DLD1 (cell line): Measurements from ENCODE around the gene SMARCA2.
"Not testable (repeated sequence)": the region's sequence is repeated elsewhere in the genome, so short reads cannot be mapped to it uniquely, and the experiment has no call there.

ENCODE experiments used
- in situ Hi-C: cut with HindIII; loops from 2 replicates; pipeline ENCODE4 v1.10.0; 2017; ENCODE audit warnings: low sequenced_read_pairs

The SMARCA2 gene

GRCh38 chr9:2134391-2134790, 119.2 kb downstream of the SMARCA2 start:
- in situ Hi-C loops: no loop called here

- in situ Hi-C loops: no loop called here
Measured at GRCh38 chr9:2138646-2139045, 123.5 kb downstream of the SMARCA2 start.

GRCh38 chr9:2140600-2141223, 125.6 kb downstream of the SMARCA2 start:
- in situ Hi-C loops: no loop called here

GRCh38 chr9:2142212-2142611, 127.1 kb downstream of the SMARCA2 start:
- in situ Hi-C loops: no loop called here

- in situ Hi-C loops: no loop called here
Measured at GRCh38 chr9:2144619-2145018, 129.5 kb downstream of the SMARCA2 start.

- in situ Hi-C loops: no loop called here
Measured at GRCh38 chr9:2145746-2146145, 130.6 kb downstream of the SMARCA2 start.

- in situ Hi-C loops: not testable (repeated sequence)
Measured at GRCh38 chr9:2146700-2147099, 131.6 kb downstream of the SMARCA2 start.

- in situ Hi-C loops: no loop called here
Measured at GRCh38 chr9:2150338-2150737, 135.2 kb downstream of the SMARCA2 start.

- in situ Hi-C loops: no loop called here
Measured at GRCh38 chr9:2151171-2151570, 136.0 kb downstream of the SMARCA2 start.

GRCh38 chr9:2152966-2153629, 138.0 kb downstream of the SMARCA2 start:
- in situ Hi-C loops: no loop called here

- in situ Hi-C loops: no loop called here
Measured at GRCh38 chr9:2153630-2154217, 138.6 kb downstream of the SMARCA2 start.

- in situ Hi-C loops: no loop called here
Measured at GRCh38 chr9:2154731-2155130, 139.6 kb downstream of the SMARCA2 start.

- in situ Hi-C loops: no loop called here
Measured at GRCh38 chr9:2155966-2156365, 140.8 kb downstream of the SMARCA2 start.

- in situ Hi-C loops: no loop called here
Measured at GRCh38 chr9:2157277-2158110, 142.3 kb downstream of the SMARCA2 start.

- in situ Hi-C loops: no loop called here
Measured at GRCh38 chr9:2158111-2158610, 143.0 kb downstream of the SMARCA2 start.

- in situ Hi-C loops: no loop called here
Measured at GRCh38 chr9:2158766-2159430, 143.8 kb downstream of the SMARCA2 start.

- in situ Hi-C loops: no loop called here
Measured at GRCh38 chr9:2159521-2160454, 144.6 kb downstream of the SMARCA2 start.

- in situ Hi-C loops: no loop called here
Measured at GRCh38 chr9:2161661-2162060, 146.5 kb downstream of the SMARCA2 start.

GRCh38 chr9:2163231-2163885, 148.2 kb downstream of the SMARCA2 start:
- in situ Hi-C loops: no loop called here
